T-helper 1 cell treated with Interleukin-12 subunit alpha and Interleukin-12 subunit beta and Interleukin-4 antibody, amounts not matched to agents 30 μg/mL and 1 μg/mL, for 36 hours (primary cell): ENCODE results near the gene KANSL3.
"Not testable (repeated sequence)": the region's sequence is repeated elsewhere in the genome, so short reads cannot be mapped to it uniquely, and the experiment has no call there.

Experiments used
- H3K27ac Mint-ChIP-seq: one replicate; pipeline ENCODE4 v1.8.0; 2021; ENCODE audit warnings: mild to moderate bottlenecking, mixed read lengths
- H3K27me3 Mint-ChIP-seq: one replicate; pipeline ENCODE4 v1.8.0; 2021; ENCODE audit warnings: low read depth, mixed read lengths
- H3K36me3 Mint-ChIP-seq: one replicate; pipeline ENCODE4 v1.8.0; 2021; ENCODE audit warnings: low read depth, mixed read lengths
- H3K4me1 Mint-ChIP-seq: one replicate; pipeline ENCODE4 v1.8.0; 2021; ENCODE audit warnings: low read depth, mixed read lengths
- H3K4me3 Mint-ChIP-seq: one replicate; pipeline ENCODE4 v1.8.0; 2021; ENCODE audit warnings: mild to moderate bottlenecking, moderate library complexity, mixed read lengths
- H3K9me3 Mint-ChIP-seq: one replicate; pipeline ENCODE4 v1.8.0; 2021; ENCODE audit warnings: mixed read lengths

The KANSL3 gene

GRCh38 chr2:96638144-96639121 lies at the start of gene KANSL3:
Gene KANSL3 (minus strand): TSS chr2:96638312. CDS start chr2:96637135, 1,177 bp downstream.
- H3K4me3 Mint-ChIP-seq = peak within 1 kb of the TSS; percentile 92
- H3K27me3 Mint-ChIP-seq = peaks cover 15% of the 10 kb centered on the region
- peaks cover 20% of the 10 kb centered on the region for H3K36me3 Mint-ChIP-seq
- peaks cover 38% of the 10 kb centered on the region for H3K4me1 Mint-ChIP-seq
- H3K27ac Mint-ChIP-seq = peak within 1 kb of the TSS; percentile 94
- H3K9me3 Mint-ChIP-seq = no peaks in the 10 kb centered on the region

DNA sequence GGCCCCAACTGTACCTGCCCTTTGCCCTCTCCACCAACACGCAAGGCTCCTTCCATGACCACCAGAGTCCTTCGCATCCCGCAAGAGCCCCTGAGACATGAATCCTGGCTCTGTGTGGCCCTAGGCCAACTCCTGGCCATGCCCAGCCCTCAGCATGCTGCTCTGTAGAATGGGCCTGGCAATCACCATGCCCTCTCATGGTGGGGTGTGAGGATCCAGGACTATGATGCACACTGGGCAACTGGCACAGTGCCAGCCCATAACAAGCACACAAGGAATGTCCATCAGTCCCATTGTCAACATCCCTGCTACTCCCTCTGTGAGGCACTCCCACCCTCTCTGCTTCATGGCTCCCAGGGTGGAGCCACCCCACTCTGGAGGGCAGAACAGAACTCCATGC lies 49.2 kb upstream of the KANSL3 start:
- no peak overlapping the region for H3K27ac Mint-ChIP-seq
- H3K27me3 Mint-ChIP-seq = no peaks in the 10 kb centered on the region
- no peaks in the 10 kb centered on the region for H3K9me3 Mint-ChIP-seq
- no peak overlapping the region for H3K4me3 Mint-ChIP-seq
- H3K36me3 Mint-ChIP-seq = no peaks in the 10 kb centered on the region
- no peaks in the 10 kb centered on the region for H3K4me1 Mint-ChIP-seq

DNA sequence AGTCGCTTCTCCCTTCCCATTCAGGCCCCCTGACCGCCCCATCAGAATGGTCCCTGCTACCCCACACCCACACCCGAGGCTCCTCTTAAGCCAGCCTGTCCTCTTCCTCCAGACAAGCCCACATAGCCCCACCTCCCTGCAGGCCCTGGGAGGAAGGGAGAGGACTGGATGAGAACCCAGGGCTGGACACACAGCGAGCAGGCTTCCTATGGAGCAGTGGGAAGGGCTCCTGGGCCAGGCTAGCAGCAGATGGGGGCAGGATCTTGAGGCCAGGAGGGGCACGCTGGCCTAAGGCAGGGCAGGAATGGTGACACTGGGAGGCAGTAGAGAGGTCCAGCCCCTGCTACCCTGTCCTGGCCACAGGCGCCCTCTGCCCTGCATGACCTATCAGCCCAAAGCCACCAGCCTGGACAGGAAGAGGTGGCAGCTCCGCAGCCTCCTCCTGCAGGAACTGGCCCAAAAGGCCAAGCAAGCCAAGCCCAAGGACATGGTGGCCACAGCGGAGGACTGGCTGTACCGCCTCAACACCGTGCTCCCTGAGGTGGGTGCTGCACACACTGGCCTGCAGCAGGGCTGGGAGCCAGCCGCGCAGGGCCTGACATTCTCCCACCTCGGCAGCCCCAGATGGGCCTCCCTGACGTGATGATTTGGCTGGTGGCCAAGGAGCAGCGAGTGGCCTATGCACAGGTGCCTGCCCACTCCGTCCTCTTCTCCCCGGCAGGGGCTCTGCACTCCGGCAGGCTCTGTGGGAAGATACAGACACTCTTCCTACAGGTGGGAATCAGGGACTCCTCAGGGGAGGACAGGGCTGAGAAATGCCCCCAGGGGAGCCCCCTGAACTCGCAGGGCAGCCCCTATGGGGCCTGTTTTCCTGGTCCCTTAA lies 47.7 kb upstream of the KANSL3 start:
- Mint-ChIP-seq H3K36me3 (no peaks in the 10 kb centered on the region), H3K9me3 (no peaks in the 10 kb centered on the region), H3K4me3 (no peak overlapping the region), H3K27ac (no peak overlapping the region), H3K4me1 (no peaks in the 10 kb centered on the region), H3K27me3 (no peaks in the 10 kb centered on the region)

DNA sequence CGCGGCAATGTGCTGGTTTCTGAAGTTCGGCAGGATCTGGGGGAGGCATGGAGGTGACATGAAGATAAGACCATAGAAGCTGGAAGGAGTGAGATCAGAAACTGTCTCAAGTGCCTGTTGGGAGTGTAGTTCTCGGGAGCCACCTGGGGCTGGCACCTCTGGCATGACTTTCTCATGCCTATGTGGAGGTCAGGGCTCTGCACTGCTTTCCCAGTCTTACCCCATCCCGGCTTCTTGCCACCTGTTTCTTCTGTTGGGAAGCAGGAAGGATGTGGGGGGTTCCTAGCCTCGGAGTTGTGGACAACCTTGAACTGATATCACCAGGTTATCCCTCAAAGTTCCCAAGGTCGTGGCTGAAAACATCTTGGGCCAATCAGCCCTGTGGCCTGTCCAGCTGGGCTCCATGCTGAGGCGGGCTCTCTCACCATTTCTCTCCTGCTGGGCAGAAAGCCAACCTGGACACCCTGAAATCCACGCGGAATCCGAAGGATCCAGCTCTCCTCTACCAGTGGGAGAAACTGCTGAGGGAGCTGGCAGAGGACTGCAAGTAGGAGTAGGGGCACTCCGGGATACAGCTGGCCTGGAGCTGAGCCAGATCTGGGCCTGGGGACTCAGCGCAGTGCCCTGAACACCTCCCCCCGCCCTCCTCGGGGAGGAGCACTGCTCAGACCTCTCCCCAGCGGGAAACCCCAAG lies 46.9 kb upstream of the KANSL3 start:
- no peaks in the 10 kb centered on the region for H3K36me3 Mint-ChIP-seq
- H3K4me1 Mint-ChIP-seq = no peaks in the 10 kb centered on the region
- no peak overlapping the region for H3K27ac Mint-ChIP-seq
- H3K27me3 Mint-ChIP-seq = peaks cover 6% of the 10 kb centered on the region
- no peaks in the 10 kb centered on the region for H3K9me3 Mint-ChIP-seq
- H3K4me3 Mint-ChIP-seq = no peak overlapping the region

DNA sequence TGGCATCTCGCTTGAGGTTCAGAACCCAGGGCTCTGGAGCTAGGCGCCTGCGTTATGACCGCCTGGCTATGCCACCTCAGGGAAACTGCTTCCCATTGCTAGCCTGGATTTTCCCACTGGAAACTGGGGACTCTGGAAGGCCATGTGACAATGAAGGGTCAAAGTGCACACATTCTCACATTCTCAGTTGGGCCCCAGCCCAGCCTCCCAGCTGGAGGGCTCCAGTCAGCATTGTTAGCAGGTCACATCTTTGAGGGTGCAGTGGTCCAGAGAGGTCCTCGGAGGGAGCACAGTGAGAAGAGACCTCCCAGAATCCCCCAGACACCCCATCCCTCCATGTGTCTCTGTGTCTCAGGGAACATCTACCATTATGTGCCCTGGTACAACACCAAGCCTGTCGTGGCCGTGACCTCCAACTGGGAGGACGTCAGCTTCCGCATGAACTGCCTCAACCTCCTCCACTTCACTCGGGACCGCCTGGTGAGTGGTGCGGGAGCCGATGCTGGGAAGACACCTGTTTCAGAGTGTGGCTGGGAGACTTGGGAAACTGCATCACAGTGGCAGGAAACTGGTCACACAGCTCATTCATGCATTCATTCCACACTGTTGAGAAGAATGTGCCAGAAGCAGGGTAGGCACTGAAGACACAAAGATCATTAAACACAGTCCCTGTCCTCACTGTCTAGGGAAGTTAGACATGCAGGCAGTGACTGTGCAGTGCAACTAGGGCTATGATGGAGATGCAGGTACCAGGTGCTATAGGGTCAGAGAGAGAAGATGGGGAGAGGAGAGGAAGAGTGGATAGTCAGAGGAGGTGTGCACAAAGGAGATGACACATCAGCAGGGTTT lies 46.1 kb upstream of the KANSL3 start:
- Mint-ChIP-seq H3K9me3 (no peaks in the 10 kb centered on the region), H3K36me3 (no peaks in the 10 kb centered on the region), H3K4me1 (no peaks in the 10 kb centered on the region), H3K27me3 (peaks cover 12% of the 10 kb centered on the region), H3K4me3 (no peak overlapping the region), H3K27ac (no peak overlapping the region)

- H3K27ac Mint-ChIP-seq = no peak overlapping the region
- H3K9me3 Mint-ChIP-seq = no peaks in the 10 kb centered on the region
- H3K4me3 Mint-ChIP-seq = no peak overlapping the region
- peaks cover 12% of the 10 kb centered on the region for H3K27me3 Mint-ChIP-seq
- H3K4me1 Mint-ChIP-seq = no peaks in the 10 kb centered on the region
- no peaks in the 10 kb centered on the region for H3K36me3 Mint-ChIP-seq
Measured at GRCh38 chr2:96683307-96683706, 45.2 kb upstream of the KANSL3 start.

- H3K36me3 Mint-ChIP-seq = no peaks in the 10 kb centered on the region
- H3K9me3 Mint-ChIP-seq = no peaks in the 10 kb centered on the region
- no peaks in the 10 kb centered on the region for H3K4me1 Mint-ChIP-seq
- H3K27me3 Mint-ChIP-seq = peaks cover 12% of the 10 kb centered on the region
- H3K27ac Mint-ChIP-seq = no peak overlapping the region
- H3K4me3 Mint-ChIP-seq = no peak overlapping the region
Measured at GRCh38 chr2:96681540-96681939, 43.4 kb upstream of the KANSL3 start.

- no peaks in the 10 kb centered on the region for H3K4me1 Mint-ChIP-seq
- no peak overlapping the region for H3K27ac Mint-ChIP-seq
- H3K27me3 Mint-ChIP-seq = peaks cover 12% of the 10 kb centered on the region
- H3K36me3 Mint-ChIP-seq = no peaks in the 10 kb centered on the region
- no peak overlapping the region for H3K4me3 Mint-ChIP-seq
- no peaks in the 10 kb centered on the region for H3K9me3 Mint-ChIP-seq
Measured at GRCh38 chr2:96680561-96681141, 42.5 kb upstream of the KANSL3 start.

DNA sequence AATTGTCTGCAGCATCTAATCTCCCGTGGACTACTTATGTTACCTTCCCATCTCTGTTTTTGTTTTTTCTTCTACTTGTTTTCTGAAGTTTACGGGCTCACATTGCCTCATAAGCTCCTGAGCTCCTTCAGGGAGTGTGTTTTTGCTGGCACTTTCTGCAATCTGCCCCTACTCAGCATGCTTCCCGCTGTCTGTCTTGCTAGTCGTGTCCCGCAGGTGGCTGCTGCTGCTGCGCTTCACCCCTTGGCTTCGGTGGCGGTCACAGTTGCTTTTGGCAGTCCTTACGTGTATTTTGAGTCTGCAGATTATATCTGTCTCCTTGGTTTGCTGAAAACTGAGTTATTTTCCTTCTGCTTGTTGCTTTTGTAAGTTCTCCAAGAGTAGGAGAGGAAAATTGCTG lies 41.7 kb upstream of the KANSL3 start:
- H3K27me3 Mint-ChIP-seq = peaks cover 12% of the 10 kb centered on the region
- no peak overlapping the region for H3K4me3 Mint-ChIP-seq
- H3K36me3 Mint-ChIP-seq = no peaks in the 10 kb centered on the region
- H3K9me3 Mint-ChIP-seq = no peaks in the 10 kb centered on the region
- H3K27ac Mint-ChIP-seq = no peak overlapping the region
- no peaks in the 10 kb centered on the region for H3K4me1 Mint-ChIP-seq

- Mint-ChIP-seq H3K4me3 (no peak overlapping the region), H3K27me3 (peaks cover 11% of the 10 kb centered on the region), H3K27ac (no peak overlapping the region), H3K9me3 (no peaks in the 10 kb centered on the region), H3K36me3 (no peaks in the 10 kb centered on the region), H3K4me1 (no peaks in the 10 kb centered on the region)
Measured at GRCh38 chr2:96669539-96670215, 31.6 kb upstream of the KANSL3 start.

DNA sequence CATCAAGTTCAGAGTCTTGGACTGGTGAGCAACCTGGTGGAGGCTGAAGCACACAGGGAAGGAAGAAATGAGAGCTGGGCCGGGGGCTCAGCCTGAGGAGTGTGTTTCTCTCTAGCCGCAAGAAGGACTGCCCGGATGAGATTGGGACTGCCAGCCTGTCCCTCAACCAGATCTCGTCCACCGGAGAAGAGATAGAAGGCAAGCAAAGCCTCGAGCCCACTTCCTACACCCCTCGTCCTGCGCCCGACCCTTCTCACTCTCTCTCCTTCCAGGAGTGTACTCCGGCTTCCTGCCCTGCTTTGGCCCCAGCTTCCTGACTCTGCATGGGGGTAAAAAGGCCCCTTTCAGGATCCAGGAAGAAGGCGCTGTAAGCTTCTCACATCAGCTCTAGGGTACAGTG lies 30.7 kb upstream of the KANSL3 start:
- Mint-ChIP-seq H3K9me3 (no peaks in the 10 kb centered on the region), H3K27me3 (peaks cover 11% of the 10 kb centered on the region), H3K4me1 (no peaks in the 10 kb centered on the region), H3K4me3 (no peak overlapping the region), H3K36me3 (no peaks in the 10 kb centered on the region), H3K27ac (no peak overlapping the region)

DNA sequence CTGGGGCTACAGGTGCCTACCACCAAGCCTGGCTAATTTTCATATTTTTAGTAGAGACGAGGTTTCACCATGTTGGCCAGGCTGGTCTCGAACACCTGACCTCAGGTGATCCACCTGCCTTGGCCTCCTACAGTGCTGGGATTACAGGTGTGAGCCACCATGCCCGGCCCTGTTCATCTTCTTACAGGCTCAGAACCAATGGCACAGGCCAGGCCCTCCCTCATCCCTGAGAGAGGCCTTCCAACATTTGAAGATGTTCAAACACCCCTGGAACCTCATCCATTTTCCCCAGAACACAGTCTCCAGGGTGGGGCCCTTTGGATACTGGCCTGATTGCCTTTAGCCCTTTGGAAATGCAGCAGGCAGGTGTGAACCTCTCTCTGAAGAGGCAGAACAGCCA lies 27.6 kb upstream of the KANSL3 start:
- H3K27ac Mint-ChIP-seq, H3K9me3 Mint-ChIP-seq, H3K4me3 Mint-ChIP-seq, H3K36me3 Mint-ChIP-seq, H3K4me1 Mint-ChIP-seq, H3K27me3 Mint-ChIP-seq: not testable (repeated sequence)

DNA sequence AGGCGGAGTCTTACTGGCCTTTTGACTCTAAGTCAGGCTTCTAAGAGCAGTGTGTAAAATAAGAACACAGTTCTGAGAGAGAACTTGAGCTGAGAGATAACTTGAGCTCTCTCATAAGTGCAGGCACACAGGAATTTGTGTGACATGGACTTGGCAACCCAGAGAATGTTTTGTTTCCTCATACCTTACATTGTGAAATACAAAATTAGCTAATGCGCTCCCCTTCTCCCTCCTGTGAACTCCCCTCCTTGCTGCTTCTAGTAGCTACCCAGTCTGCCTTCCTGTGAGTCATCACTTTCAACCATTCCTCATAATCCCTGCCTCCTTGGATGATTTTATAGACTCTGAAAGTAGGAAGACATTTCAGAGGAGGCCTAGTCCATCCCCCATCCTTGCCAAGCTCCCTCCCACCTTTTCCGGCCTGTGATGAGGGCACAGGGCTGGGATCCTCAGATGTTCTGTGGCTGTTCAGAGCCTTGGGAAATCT lies 27.0 kb upstream of the KANSL3 start:
- Mint-ChIP-seq H3K36me3 (no peaks in the 10 kb centered on the region), H3K27me3 (peaks cover 6% of the 10 kb centered on the region), H3K27ac (no peak overlapping the region), H3K9me3 (no peaks in the 10 kb centered on the region), H3K4me1 (no peaks in the 10 kb centered on the region), H3K4me3 (no peak overlapping the region)
